Activated B cell treated with CpG ODN at 0.5 μM for 24 hours (primary cell): Measurements from ENCODE around the gene HOXD12. TPM values are rescaled to one million over a fixed set of nuclear protein-coding genes. Genes with fewer than 3 reads are reported as not detected.

Experiments
- ATAC-seq: fragments of 200-7000 bp; cut with Tn5 transposase; one replicate; pipeline ENCODE4 v1.10.0; 2021; ENCODE audit warnings: low read depth, mild to moderate bottlenecking, moderate library complexity
- CTCF ChIA-PET: fragments of 350-600 bp; sonication (Branson Sonifier 250); formaldehyde crosslinking; loops from one replicate; lab custom pipeline; 2021; ENCODE audit warnings: antibody characterized with exemption; lab: Charles Lee
- POLR2A ChIA-PET: fragments of 350-600 bp; sonication (Branson Sonifier 250); formaldehyde crosslinking; loops from one replicate; lab custom pipeline; 2021; ENCODE audit warnings: antibody characterized with exemption; lab: Charles Lee
- DNase-seq: peaks from one replicate; pipeline ENCODE4 v3.0.0; 2022
- H3K27ac Mint-ChIP-seq: one replicate; pipeline ENCODE4 v1.8.0; 2020; ENCODE audit warnings: mixed read lengths
- H3K27me3 Mint-ChIP-seq: one replicate; pipeline ENCODE4 v1.8.0; 2021; ENCODE audit warnings: mixed read lengths
- H3K36me3 Mint-ChIP-seq: one replicate; pipeline ENCODE4 v1.8.0; 2021; ENCODE audit warnings: low read depth, mixed read lengths
- H3K4me1 Mint-ChIP-seq: one replicate; pipeline ENCODE4 v1.8.0; 2021; ENCODE audit warnings: mixed read lengths
- H3K4me3 Mint-ChIP-seq: one replicate; pipeline ENCODE4 v1.8.0; 2020; ENCODE audit warnings: mild to moderate bottlenecking, mixed read lengths
- H3K9me3 Mint-ChIP-seq: one replicate; pipeline ENCODE4 v1.8.0; 2020; ENCODE audit warnings: mixed read lengths
- intact Hi-C: fragments of 100-400 bp; cut with micrococcal nuclease; formaldehyde crosslinking; loops from one replicate; pipeline ENCODE4 v1.15.1; 2024
- total RNA-seq: library from RNA; stranded (reverse); gene quantifications from 2 replicates; pipeline ENCODE4 v1.2.3, GENCODE V29; 2022
- TF ChIP-seq, protein P1 (sequence below): fragments of 200-600 bp; IDR thresholded peaks from one replicate; pipeline ENCODE4 v1.8.0; 2022; ENCODE audit warnings: antibody characterized with exemption, mild to moderate bottlenecking

Gene HOXD12
- total RNA-seq, 1 donor from 2014 or later: not detected

DNA sequence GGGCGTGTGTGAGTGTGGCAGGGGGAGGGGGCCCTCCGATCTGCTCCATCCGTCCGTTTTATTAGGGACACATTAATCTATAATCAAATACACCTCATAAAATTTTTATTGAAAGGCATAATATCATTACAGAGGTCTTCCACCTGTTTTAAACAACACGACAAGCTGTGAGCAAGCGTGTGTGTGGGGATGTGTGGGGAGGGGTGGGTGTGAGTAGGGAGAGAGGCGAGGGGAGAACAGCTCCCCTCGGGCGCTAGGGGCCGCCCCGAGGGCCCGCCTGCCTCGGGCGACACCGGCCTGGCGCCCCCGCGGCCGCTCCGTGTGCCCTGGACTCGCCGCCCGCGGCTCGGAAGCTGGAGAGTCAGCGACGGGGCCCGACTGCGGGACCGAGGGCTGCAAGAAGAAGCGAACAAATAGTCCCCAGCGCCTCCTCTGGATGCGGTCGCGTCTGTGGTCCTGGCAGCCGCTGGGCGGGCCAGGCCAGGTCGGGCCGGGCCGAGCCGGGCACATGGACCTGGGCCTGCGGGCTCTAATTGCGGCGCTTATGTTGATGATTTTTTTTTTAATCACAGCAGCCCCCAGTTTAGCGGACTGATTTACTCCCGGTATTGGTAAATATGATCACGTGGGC is 22.6 kb downstream of the HOXD12 start:
- ChIA-PET CTCF (interaction anchor here (0.7 to 1.2 kb wide), 2 partner anchors 427 to 432 kb away, joined by 3 read pairs; no protein-coding TSS in a partner anchor), POLR2A (no interaction called here)
- H3K27me3 Mint-ChIP-seq: peaks cover 67% of the 10 kb centered on the region
- H3K4me3 Mint-ChIP-seq: peak overlapping the region; percentile 59
- no peaks in the 10 kb centered on the region for H3K36me3 Mint-ChIP-seq
- no peak for ATAC-seq
- DNase-seq: no peak
- H3K27ac Mint-ChIP-seq: no peak overlapping the region
- intact Hi-C loops: no loop called here
- peaks cover 12% of the 10 kb centered on the region for H3K4me1 Mint-ChIP-seq
- TF ChIP-seq, protein P1, sequence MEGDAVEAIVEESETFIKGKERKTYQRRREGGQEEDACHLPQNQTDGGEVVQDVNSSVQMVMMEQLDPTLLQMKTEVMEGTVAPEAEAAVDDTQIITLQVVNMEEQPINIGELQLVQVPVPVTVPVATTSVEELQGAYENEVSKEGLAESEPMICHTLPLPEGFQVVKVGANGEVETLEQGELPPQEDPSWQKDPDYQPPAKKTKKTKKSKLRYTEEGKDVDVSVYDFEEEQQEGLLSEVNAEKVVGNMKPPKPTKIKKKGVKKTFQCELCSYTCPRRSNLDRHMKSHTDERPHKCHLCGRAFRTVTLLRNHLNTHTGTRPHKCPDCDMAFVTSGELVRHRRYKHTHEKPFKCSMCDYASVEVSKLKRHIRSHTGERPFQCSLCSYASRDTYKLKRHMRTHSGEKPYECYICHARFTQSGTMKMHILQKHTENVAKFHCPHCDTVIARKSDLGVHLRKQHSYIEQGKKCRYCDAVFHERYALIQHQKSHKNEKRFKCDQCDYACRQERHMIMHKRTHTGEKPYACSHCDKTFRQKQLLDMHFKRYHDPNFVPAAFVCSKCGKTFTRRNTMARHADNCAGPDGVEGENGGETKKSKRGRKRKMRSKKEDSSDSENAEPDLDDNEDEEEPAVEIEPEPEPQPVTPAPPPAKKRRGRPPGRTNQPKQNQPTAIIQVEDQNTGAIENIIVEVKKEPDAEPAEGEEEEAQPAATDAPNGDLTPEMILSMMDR: no peak
- no peaks in the 10 kb centered on the region for H3K9me3 Mint-ChIP-seq

DNA sequence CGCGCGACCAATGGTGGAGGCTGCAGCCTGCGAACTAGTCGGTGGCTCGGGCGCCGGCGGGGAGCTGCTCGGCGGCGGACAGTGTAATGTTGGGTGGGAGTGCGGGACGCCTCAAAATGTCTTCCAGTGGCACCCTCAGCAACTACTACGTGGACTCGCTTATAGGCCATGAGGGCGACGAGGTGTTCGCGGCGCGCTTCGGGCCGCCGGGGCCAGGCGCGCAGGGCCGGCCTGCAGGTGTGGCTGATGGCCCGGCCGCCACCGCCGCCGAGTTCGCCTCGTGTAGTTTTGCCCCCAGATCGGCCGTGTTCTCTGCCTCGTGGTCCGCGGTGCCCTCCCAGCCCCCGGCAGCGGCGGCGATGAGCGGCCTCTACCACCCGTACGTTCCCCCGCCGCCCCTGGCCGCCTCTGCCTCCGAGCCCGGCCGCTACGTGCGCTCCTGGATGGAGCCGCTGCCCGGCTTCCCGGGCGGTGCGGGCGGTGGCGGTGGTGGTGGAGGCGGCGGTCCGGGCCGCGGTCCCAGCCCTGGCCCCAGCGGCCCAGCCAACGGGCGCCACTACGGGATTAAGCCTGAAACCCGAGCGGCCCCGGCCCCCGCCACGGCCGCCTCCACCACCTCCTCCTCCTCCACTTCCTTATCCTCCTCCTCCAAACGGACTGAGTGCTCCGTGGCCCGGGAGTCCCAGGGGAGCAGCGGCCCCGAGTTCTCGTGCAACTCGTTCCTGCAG is 23.3 kb downstream of the HOXD12 start, which contains the start of gene HOXD9:
Gene HOXD9, plus strand, starts transcription at position 37 of the 728 bp plus-strand sequence. Its CDS starts 50 bp downstream, at position 87.
- no peak within 1 kb of the TSS for H3K27ac Mint-ChIP-seq
- DNase-seq (no peak), ATAC-seq (no peak)
- no peaks in the 10 kb centered on the region for H3K36me3 Mint-ChIP-seq
- intact Hi-C loops: no loop called here
- peak within 1 kb of the TSS; percentile 59 for H3K4me3 Mint-ChIP-seq
- ChIA-PET POLR2A (no interaction called here), CTCF (no interaction called here)
- TF ChIP-seq, protein P1: no peak
- peaks cover 66% of the 10 kb centered on the region for H3K27me3 Mint-ChIP-seq
- no peaks in the 10 kb centered on the region for H3K9me3 Mint-ChIP-seq
- peaks cover 12% of the 10 kb centered on the region for H3K4me1 Mint-ChIP-seq

DNA sequence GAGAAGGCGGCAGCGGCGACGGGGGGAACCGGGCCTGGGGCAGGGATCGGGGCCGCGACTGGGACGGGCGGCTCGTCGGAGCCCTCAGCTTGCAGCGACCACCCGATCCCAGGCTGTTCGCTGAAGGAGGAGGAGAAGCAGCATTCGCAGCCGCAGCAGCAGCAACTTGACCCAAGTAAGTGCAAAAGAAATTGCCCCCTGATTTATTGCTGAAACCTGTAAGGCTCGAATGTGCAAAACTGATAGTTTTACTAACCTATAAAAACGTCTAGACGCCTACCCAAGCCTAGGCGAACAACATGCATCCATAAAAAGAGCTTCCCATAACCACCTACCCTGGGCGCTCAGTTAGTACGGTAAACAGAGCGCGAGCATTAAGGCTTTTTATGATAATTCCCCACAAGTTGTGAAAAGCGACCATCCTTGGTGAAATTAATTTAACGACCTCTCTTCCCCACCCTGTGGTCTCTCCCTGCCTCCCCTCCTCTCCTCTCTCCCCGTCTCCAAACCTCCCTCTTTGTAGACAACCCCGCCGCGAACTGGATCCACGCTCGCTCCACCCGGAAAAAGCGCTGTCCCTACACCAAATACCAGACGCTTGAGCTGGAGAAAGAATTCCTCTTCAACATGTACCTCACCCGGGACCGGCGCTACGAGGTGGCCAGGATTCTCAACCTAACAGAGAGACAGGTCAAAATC is 24.0 kb downstream of the HOXD12 start:
- H3K27me3 Mint-ChIP-seq: peaks cover 67% of the 10 kb centered on the region
- ChIA-PET POLR2A (no interaction called here), CTCF (interaction anchor here (0.7 kb wide), 1 partner anchor 528 kb away, joined by 3 read pairs; no protein-coding TSS in a partner anchor)
- TF ChIP-seq, protein P1: no peak
- H3K9me3 Mint-ChIP-seq: no peaks in the 10 kb centered on the region
- intact Hi-C loops: no loop called here
- ATAC-seq (no peak), DNase-seq (no peak)
- peaks cover 18% of the 10 kb centered on the region for H3K4me1 Mint-ChIP-seq
- H3K27ac Mint-ChIP-seq: no peak overlapping the region
- H3K36me3 Mint-ChIP-seq: no peaks in the 10 kb centered on the region
- H3K4me3 Mint-ChIP-seq: no peak overlapping the region

DNA sequence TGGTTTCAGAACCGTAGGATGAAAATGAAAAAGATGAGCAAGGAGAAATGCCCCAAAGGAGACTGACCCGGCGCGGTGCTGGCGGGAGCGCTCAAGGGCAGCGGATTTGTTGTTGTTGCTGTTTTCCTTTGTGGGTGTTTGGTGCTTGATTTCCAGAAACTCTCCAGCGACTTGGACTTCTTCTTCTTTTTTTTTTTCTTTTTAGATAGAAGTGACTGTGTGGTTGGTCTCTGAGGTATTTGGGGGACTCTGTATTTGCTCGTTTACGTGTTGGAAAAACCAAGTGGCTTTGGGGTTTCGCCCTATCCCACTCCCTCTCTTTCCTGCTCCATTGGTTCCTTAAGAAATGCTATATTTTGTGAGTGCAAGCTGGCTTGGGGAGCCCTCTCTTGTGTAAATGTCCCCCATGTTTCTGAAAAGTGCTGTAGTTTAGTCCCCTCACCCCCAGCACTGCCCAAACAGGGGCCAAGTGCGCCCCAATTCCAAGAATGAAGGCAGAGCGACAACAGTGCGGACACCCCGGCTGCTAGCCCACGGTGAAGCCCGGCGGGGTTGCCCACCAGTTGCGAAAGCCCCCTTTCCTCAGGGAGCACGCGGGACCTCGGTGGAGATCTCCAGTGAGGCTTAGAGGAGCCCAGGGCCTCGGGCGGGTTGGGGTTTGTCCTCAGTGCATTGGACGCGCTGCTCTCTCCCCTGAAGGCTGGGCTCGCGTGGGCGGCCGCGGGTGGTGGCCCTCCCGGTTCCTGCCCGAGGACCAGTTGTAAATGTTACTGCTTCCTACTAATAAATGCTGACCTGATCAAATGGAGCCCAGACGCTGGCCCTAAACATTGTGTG is 24.7 kb downstream of the HOXD12 start:
- intact Hi-C loops: no loop called here
- ChIA-PET POLR2A (no interaction called here), CTCF (interaction anchor here (0.7 to 4.7 kb wide), 4 partner anchors 513 to 1024 kb away, joined by 3 to 94 read pairs (median 27); no protein-coding TSS in a partner anchor)
- Mint-ChIP-seq H3K27me3 (peaks cover 68% of the 10 kb centered on the region), H3K4me3 (no peak overlapping the region), H3K36me3 (no peaks in the 10 kb centered on the region), H3K9me3 (no peaks in the 10 kb centered on the region), H3K4me1 (peaks cover 22% of the 10 kb centered on the region), H3K27ac (no peak overlapping the region)
- DNase-seq (no peak), ATAC-seq (no peak)
- TF ChIP-seq, protein P1: no peak
